H7 (cell line): ENCODE measurements around the gene REN. TPM values are rescaled to one million over a fixed set of nuclear protein-coding genes. Genes with fewer than 3 reads are reported as not detected.

Source experiments
- total RNA-seq: library from RNA; depleted of rRNA; stranded (reverse); fragments of >200 nt; shearing (Covaris generic); gene quantifications from 2 replicates; pipeline ENCODE4 v1.2.3, GENCODE V29; 2014; rRNA removed

REN gene
- total RNA-seq, 1 experiment from 2014 or later, result not detected

Other genes with a start within 250 kb of the REN start
- 94.4 and 120 TPM in 2 replicates for gene SOX13, start 93.2 kb downstream of the REN start, total RNA-seq
- 44.3 and 57.7 TPM in 2 replicates for gene ETNK2, start 14.3 kb downstream of the REN start, total RNA-seq
- not detected in 2 replicates for gene KISS1, start 30.2 kb upstream of the REN start, total RNA-seq
- 0.76 and 1.0 TPM in 2 replicates for gene GOLT1A, start 47.7 kb upstream of the REN start, total RNA-seq
- 3.0 and 5.1 TPM in 2 replicates for gene PLEKHA6, start 193.6 kb upstream of the REN start, total RNA-seq
- 37.1 and 40.6 TPM in 2 replicates for gene PPP1R15B, start 245.5 kb upstream of the REN start, total RNA-seq